SK-N-SH (cell line): ENCODE data around the gene WWOX. TPM values are rescaled to one million over a fixed set of nuclear protein-coding genes. Genes with fewer than 3 reads are reported as not detected.

Experiments used
- CTCF ChIA-PET: fragments of 300-600, 350-600 bp; formaldehyde crosslinking; extraction: SDS; loops from one replicate; lab custom pipeline; 2021; lab: Yijun Ruan, JAX
- POLR2A ChIA-PET: fragments of 350-600 bp; sonication (Branson Sonifier 250); formaldehyde crosslinking; extraction: SDS; loops from one replicate; lab custom pipeline; 2020; ENCODE audit warnings: antibody characterized with exemption, inconsistent platforms; lab: Yijun Ruan, JAX
- DNase-seq: peaks from one replicate; pipeline ENCODE4 v3.0.0; 2012
- H2AFZ ChIP-seq: fragments of 200-600 bp; sonication (generic); 2 replicates; pipeline ENCODE4 v1.8.1; 2016; ENCODE audit warnings: antibody characterized with exemption, mild to moderate bottlenecking, low read depth
- H3F3A ChIP-seq: fragments of 200-600 bp; sonication (generic); replicated peaks from 2 replicates; pipeline ENCODE3; 2016; ENCODE audit warnings: antibody characterized with exemption, mild to moderate bottlenecking; ENCODE audit not compliant: insufficient read depth
- H3K27ac ChIP-seq, 2 experiments: fragments of 200-500 bp in 1 of 2; fragments of 200-600 bp in 1 of 2; sonication (Bioruptor generic) in 1 of 2; sonication (generic), shearing (Covaris generic) in 1 of 2; 2 replicates each; pipeline versions ENCODE4 v1.5.1 to v1.6.1; 2014 to 2016; ENCODE audit warnings: low read depth in 2 of 2, inconsistent platforms in 1 of 2, low read length in 1 of 2, mild to moderate bottlenecking in 1 of 2, mixed read lengths in 1 of 2
- H3K27me3 ChIP-seq: fragments of 200-600 bp; sonication (generic), shearing (Covaris generic); 2 replicates; pipeline ENCODE4 v1.6.1; 2016; ENCODE audit warnings: mixed run types; ENCODE audit not compliant: insufficient read depth
- H3K36me3 ChIP-seq, 2 experiments: fragments of 200-500 bp in 1 of 2; fragments of 200-600 bp in 1 of 2; sonication (Bioruptor generic) in 1 of 2; sonication (generic) in 1 of 2; replicated peaks in 1 of 2; 2 replicates each; pipeline versions ENCODE3 to v1.5.1; 2014 to 2016; ENCODE audit warnings: low read length in 1 of 2, mild to moderate bottlenecking in 1 of 2; ENCODE audit not compliant: insufficient read depth in 2 of 2, control insufficient read depth in 1 of 2
- H3K4me1 ChIP-seq, 2 experiments: fragments of 200-500 bp in 1 of 2; fragments of 200-600 bp in 1 of 2; sonication (Bioruptor generic) in 1 of 2; sonication (generic), shearing (Covaris generic) in 1 of 2; 2 replicates each; pipeline versions ENCODE4 v1.5.1 to v1.6.1; 2014 to 2016; ENCODE audit warnings: low read depth in 1 of 2, low read length in 1 of 2, mixed run types in 1 of 2; ENCODE audit not compliant: insufficient read depth in 2 of 2, control insufficient read depth in 1 of 2
- H3K4me2 ChIP-seq: fragments of 200-600 bp; sonication (generic), shearing (Covaris generic); 2 replicates; pipeline ENCODE4 v1.6.1; 2017; ENCODE audit warnings: mixed run types
- H3K4me3 ChIP-seq, 2 experiments: fragments of 200-500 bp in 1 of 2; fragments of 200-600 bp in 1 of 2; sonication (Bioruptor generic) in 1 of 2; sonication (generic), shearing (Covaris generic) in 1 of 2; 2 replicates each; pipeline versions ENCODE4 v1.5.1 to v1.8.1; 2014 to 2016; ENCODE audit warnings: low read depth in 2 of 2, inconsistent platforms in 1 of 2, low read length in 1 of 2, mild to moderate bottlenecking in 1 of 2, mixed read lengths in 1 of 2, moderate library complexity in 1 of 2
- H3K79me2 ChIP-seq: fragments of 200-600 bp; sonication (generic); 2 replicates; pipeline ENCODE4 v1.8.1; 2017; ENCODE audit warnings: mild to moderate bottlenecking; ENCODE audit not compliant: insufficient read depth
- H3K9ac ChIP-seq: fragments of 200-600 bp; sonication (generic); 2 replicates; pipeline ENCODE4 v1.6.1; 2017; ENCODE audit warnings: mixed run types
- H3K9me2 ChIP-seq: fragments of 200-600 bp; sonication (generic); 2 replicates; pipeline ENCODE4 v1.6.1; 2017; ENCODE audit warnings: mixed run types
- H3K9me3 ChIP-seq: fragments of 200-600 bp; sonication (generic); 2 replicates; pipeline ENCODE4 v1.6.1; 2017; ENCODE audit warnings: mixed run types, mild to moderate bottlenecking, moderate library complexity
- H4K20me1 ChIP-seq: fragments of 200-600 bp; sonication (generic); 2 replicates; pipeline ENCODE4 v1.6.1; 2017; ENCODE audit warnings: mild to moderate bottlenecking, mixed run types; ENCODE audit not compliant: insufficient read depth
- CTCF ChIP-seq: fragments of 200-600 bp; sonication (generic); IDR thresholded peaks from 2 replicates; pipeline ENCODE4 v1.6.1; 2017; ENCODE audit warnings: antibody characterized with exemption, mild to moderate bottlenecking, moderate library complexity
- ELF1 ChIP-seq: IDR thresholded peaks from 2 replicates; pipeline ENCODE4 v1.4.0; 2012
- EP300 ChIP-seq, 2 experiments: IDR thresholded peaks; 2 replicates each; pipeline versions ENCODE4 v1.4.0 to v1.6.1; 2012; ENCODE audit warnings: borderline replicate concordance in 1 of 2, low read depth in 1 of 2, low read length in 1 of 2
- FOXJ3 ChIP-seq: sonication (generic); formaldehyde crosslinking; IDR thresholded peaks from 2 replicates; pipeline ENCODE4 v1.5.1; 2020; ENCODE audit warnings: mild to moderate bottlenecking, missing genetic modification reagents
- JUND ChIP-seq: IDR thresholded peaks from 2 replicates; pipeline ENCODE4 v1.4.0; 2012
- MEF2A ChIP-seq: IDR thresholded peaks from 2 replicates; pipeline ENCODE4 v1.4.0; 2012; ENCODE audit warnings: low read depth, borderline replicate concordance
- NFIC ChIP-seq: IDR thresholded peaks from 2 replicates; pipeline ENCODE4 v1.4.0; 2012; ENCODE audit warnings: borderline replicate concordance
- RAD21 ChIP-seq: IDR thresholded peaks from 2 replicates; pipeline ENCODE4 v1.6.1; 2012; ENCODE audit warnings: mild to moderate bottlenecking, low read length
- REST ChIP-seq: IDR thresholded peaks from 2 replicates; pipeline ENCODE4 v1.6.1; 2012; ENCODE audit warnings: mild to moderate bottlenecking, low read depth, low read length, moderate library complexity
- RFX5 ChIP-seq: IDR thresholded peaks from 2 replicates; pipeline ENCODE4 v1.6.1; 2012; ENCODE audit warnings: mild to moderate bottlenecking, improper control_type of control experiment, low read length
- TCF12 ChIP-seq: IDR thresholded peaks from 2 replicates; pipeline ENCODE4 v1.4.0; 2012
- TEAD4 ChIP-seq: IDR thresholded peaks from 2 replicates; pipeline ENCODE4 v1.4.0; 2012; ENCODE audit warnings: mild to moderate bottlenecking, borderline replicate concordance; ENCODE audit not compliant: insufficient read depth
- ZBTB33 ChIP-seq: IDR thresholded peaks from 2 replicates; pipeline ENCODE4 v1.4.0; 2012; ENCODE audit warnings: low read depth, borderline replicate concordance
- WGBS: methylation state at CpG from one replicate; pipeline ENCODE4 v1.1.6; 2017; ENCODE audit warnings: low lambda C conversion rate; 5-methylcytosine and 5-hydroxymethylcytosine counted together
- polyA plus RNA-seq, 3 experiments: library from polyadenylated mRNA; depleted of rRNA; stranded (reverse); fragments of >200 nt; gene quantifications; 2 replicates each; pipeline ENCODE4 v1.2.3, GENCODE V29; 2012
- TF ChIP-seq, protein P1 (sequence below): fragments of 150-350 bp; IDR thresholded peaks from 2 replicates; pipeline ENCODE4 v1.6.1; 2017; ENCODE audit warnings: antibody characterized with exemption, low read length, low read depth, borderline replicate concordance

Gene WWOX
- polyA plus RNA-seq, 1 of the 3 experiments (the other 2 are of a cell fraction) = 10.8 TPM

- H3K4me1 ChIP-seq = no peaks in the 10 kb centered on the region; a peak in 1 of 4 replicates
- H3K9me2 ChIP-seq = no peaks in the 10 kb centered on the region
- no peaks in the 10 kb centered on the region for H3K79me2 ChIP-seq
- H3K27me3 ChIP-seq = no peaks in the 10 kb centered on the region
- no peak overlapping the region for H2AFZ ChIP-seq
- no peaks in the 10 kb centered on the region for H3K36me3 ChIP-seq
- no peaks in the 10 kb centered on the region for H3F3A ChIP-seq
- no peak for DNase-seq
- 83% methylated on average over 6 of the region's 6 CpGs for WGBS
- CTCF ChIA-PET = no interaction called here
- TF ChIP-seq FOXJ3 (CRISPR knock-in tag) (no peak), REST (no peak), TCF12 (no peak), NFIC (no peak), CTCF (no peak), MEF2A (no peak), EP300 (IDR thresholded peaks at IDR 0.05; ENCODE audit: borderline replicate concordance in 1 of 2, low read depth in 1 of 2, low read length in 1 of 2) (no peak)
- TF ChIP-seq, protein P1, sequence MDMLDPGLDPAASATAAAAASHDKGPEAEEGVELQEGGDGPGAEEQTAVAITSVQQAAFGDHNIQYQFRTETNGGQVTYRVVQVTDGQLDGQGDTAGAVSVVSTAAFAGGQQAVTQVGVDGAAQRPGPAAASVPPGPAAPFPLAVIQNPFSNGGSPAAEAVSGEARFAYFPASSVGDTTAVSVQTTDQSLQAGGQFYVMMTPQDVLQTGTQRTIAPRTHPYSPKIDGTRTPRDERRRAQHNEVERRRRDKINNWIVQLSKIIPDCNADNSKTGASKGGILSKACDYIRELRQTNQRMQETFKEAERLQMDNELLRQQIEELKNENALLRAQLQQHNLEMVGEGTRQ = no peak
- H3K4me2 ChIP-seq = no peak overlapping the region
- no peak overlapping the region for H3K4me3 ChIP-seq
- POLR2A ChIA-PET = no interaction called here
- H3K27ac ChIP-seq = no peak overlapping the region
- no peak overlapping the region for H3K9ac ChIP-seq
- no peaks in the 10 kb centered on the region for H4K20me1 ChIP-seq
- no peaks in the 10 kb centered on the region for H3K9me3 ChIP-seq
Observed at GRCh38 chr16:78431004-78431670, 331.7 kb downstream of the WWOX start.

- Histone ChIP-seq H3K27me3 (no peaks in the 10 kb centered on the region), H3F3A (no peaks in the 10 kb centered on the region), H2AFZ (no peak overlapping the region), H3K4me2 (no peak overlapping the region), H3K36me3 (no peaks in the 10 kb centered on the region), H3K79me2 (no peaks in the 10 kb centered on the region), H3K9ac (no peak overlapping the region), H4K20me1 (no peaks in the 10 kb centered on the region), H3K27ac (no peak overlapping the region), H3K4me3 (no peak overlapping the region), H3K4me1 (no peaks in the 10 kb centered on the region), H3K9me3 (no peaks in the 10 kb centered on the region), H3K9me2 (no peaks in the 10 kb centered on the region)
- no peak for DNase-seq
- ChIA-PET CTCF (no interaction called here), POLR2A (no interaction called here)
- WGBS = 90% methylated on average over 3 of the region's 3 CpGs
- TF ChIP-seq MEF2A (no peak), FOXJ3 (CRISPR knock-in tag) (no peak), ELF1 (no peak), JUND (no peak), RAD21 (no peak), ZBTB33 (no peak), NFIC (no peak), TEAD4 (no peak), REST (no peak), RFX5 (no peak)
Observed at GRCh38 chr16:78431701-78432100, 332.2 kb downstream of the WWOX start.
